HG02642 (cell line): ENCODE data around the gene BBS12.

ENCODE experiments used
- ATAC-seq: cut with Tn5 transposase; IDR thresholded peaks from one replicate; pipeline ENCODE4 v1.9.1; 2021; ENCODE audit warnings: mild to moderate bottlenecking; ENCODE audit not compliant: unreplicated experiment, poor library complexity

Gene BBS12

GRCh38 chr4:122787940-122788339, 55.4 kb downstream of the BBS12 start:
- no peak for ATAC-seq

- no peak for ATAC-seq
Measured at GRCh38 chr4:122788935-122789334, 56.4 kb downstream of the BBS12 start.

- no peak for ATAC-seq
Measured at GRCh38 chr4:122793811-122794210, 61.3 kb downstream of the BBS12 start.
